ENCODE data around the gene TCF20.

Gene TCF20

GRCh38 chr22:42280836-42281235 is 10.4 kb upstream of the TCF20 start:
- Histone ChIP-seq H3K27ac (ENCODE audit: low read depth, low read length) (no peak overlapping the region), H2AFZ (ENCODE audit: low read length, unreplicated experiment) (no peak overlapping the region), H3K27me3 (ENCODE audit: insufficient read depth, low read length) (peaks cover 12% of the 10 kb centered on the region; the same call in 1 of the 2 replicates), H3K4me3 (ENCODE audit: low read depth, low read length) (no peak overlapping the region), H3K36me3 (ENCODE audit: insufficient read depth, low read length) (no peaks in the 10 kb centered on the region), H3K79me2 (ENCODE audit: control insufficient read depth, insufficient read depth, low read length, unreplicated experiment) (no peaks in the 10 kb centered on the region), H3K4me1 (ENCODE audit: control insufficient read depth, insufficient read depth, low read length, unreplicated experiment) (no peaks in the 10 kb centered on the region)

DNA sequence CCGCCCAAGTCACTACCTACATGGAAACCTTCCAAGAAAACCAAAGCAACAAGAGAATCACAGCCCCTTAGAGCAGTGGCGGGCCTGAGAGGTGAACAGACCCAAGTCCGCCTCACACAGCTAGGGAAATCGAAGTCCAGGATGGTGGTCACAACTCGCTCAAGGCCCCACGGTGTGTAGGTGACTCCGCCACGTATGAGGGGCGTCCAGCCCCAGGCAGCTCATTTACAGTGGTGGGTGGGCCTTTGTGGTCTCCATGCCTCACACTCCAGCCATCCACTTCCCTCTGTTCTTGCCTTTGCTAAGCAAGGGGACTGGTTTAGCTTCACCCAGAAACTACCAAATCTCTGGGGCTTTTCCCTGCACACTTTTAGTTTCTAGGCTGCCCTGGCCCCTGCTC is 9.7 kb upstream of the TCF20 start:
- Histone ChIP-seq H3K36me3 (ENCODE audit: insufficient read depth, low read length) (no peaks in the 10 kb centered on the region), H3K27ac (ENCODE audit: low read depth, low read length) (no peak overlapping the region), H3K4me1 (ENCODE audit: control insufficient read depth, insufficient read depth, low read length, unreplicated experiment) (no peaks in the 10 kb centered on the region), H3K4me3 (ENCODE audit: low read depth, low read length) (no peak overlapping the region), H3K27me3 (ENCODE audit: insufficient read depth, low read length) (peaks cover 12% of the 10 kb centered on the region; the same call in 1 of the 2 replicates), H3K79me2 (ENCODE audit: control insufficient read depth, insufficient read depth, low read length, unreplicated experiment) (no peaks in the 10 kb centered on the region), H2AFZ (ENCODE audit: low read length, unreplicated experiment) (no peak overlapping the region)

GRCh38 chr22:42279425-42280020 is 9.1 kb upstream of the TCF20 start:
- Histone ChIP-seq H3K27me3 (ENCODE audit: insufficient read depth, low read length) (peaks cover 12% of the 10 kb centered on the region; the same call in 1 of the 2 replicates), H3K27ac (ENCODE audit: low read depth, low read length) (no peak overlapping the region), H3K36me3 (ENCODE audit: insufficient read depth, low read length) (no peaks in the 10 kb centered on the region), H3K4me1 (ENCODE audit: control insufficient read depth, insufficient read depth, low read length, unreplicated experiment) (no peaks in the 10 kb centered on the region), H3K4me3 (ENCODE audit: low read depth, low read length) (no peak overlapping the region), H2AFZ (ENCODE audit: low read length, unreplicated experiment) (no peak overlapping the region), H3K79me2 (ENCODE audit: control insufficient read depth, insufficient read depth, low read length, unreplicated experiment) (no peaks in the 10 kb centered on the region)

- no peaks in the 10 kb centered on the region for H3K4me1 ChIP-seq (ENCODE audit: control insufficient read depth, insufficient read depth, low read length, unreplicated experiment)
- H3K27me3 ChIP-seq (ENCODE audit: insufficient read depth, low read length), result peaks cover 2% of the 10 kb centered on the region; the same call in 1 of the 2 replicates
- H3K79me2 ChIP-seq (ENCODE audit: control insufficient read depth, insufficient read depth, low read length, unreplicated experiment), result no peaks in the 10 kb centered on the region
- no peaks in the 10 kb centered on the region for H3K36me3 ChIP-seq (ENCODE audit: insufficient read depth, low read length)
- no peak overlapping the region for H2AFZ ChIP-seq (ENCODE audit: low read length, unreplicated experiment)
- no peak overlapping the region for H3K27ac ChIP-seq (ENCODE audit: low read depth, low read length)
- H3K4me3 ChIP-seq (ENCODE audit: low read depth, low read length), result no peak overlapping the region
Observed at GRCh38 chr22:42277988-42278776, 7.7 kb upstream of the TCF20 start.

- Histone ChIP-seq H3K4me1 (ENCODE audit: control insufficient read depth, insufficient read depth, low read length, unreplicated experiment) (no peaks in the 10 kb centered on the region), H3K36me3 (ENCODE audit: insufficient read depth, low read length) (no peaks in the 10 kb centered on the region), H2AFZ (ENCODE audit: low read length, unreplicated experiment) (no peak overlapping the region), H3K79me2 (ENCODE audit: control insufficient read depth, insufficient read depth, low read length, unreplicated experiment) (no peaks in the 10 kb centered on the region), H3K27me3 (ENCODE audit: insufficient read depth, low read length) (no peaks in the 10 kb centered on the region), H3K27ac (ENCODE audit: low read depth, low read length) (no peak overlapping the region), H3K4me3 (ENCODE audit: low read depth, low read length) (no peak overlapping the region)
Observed at GRCh38 chr22:42277232-42277753, 6.8 kb upstream of the TCF20 start.

DNA sequence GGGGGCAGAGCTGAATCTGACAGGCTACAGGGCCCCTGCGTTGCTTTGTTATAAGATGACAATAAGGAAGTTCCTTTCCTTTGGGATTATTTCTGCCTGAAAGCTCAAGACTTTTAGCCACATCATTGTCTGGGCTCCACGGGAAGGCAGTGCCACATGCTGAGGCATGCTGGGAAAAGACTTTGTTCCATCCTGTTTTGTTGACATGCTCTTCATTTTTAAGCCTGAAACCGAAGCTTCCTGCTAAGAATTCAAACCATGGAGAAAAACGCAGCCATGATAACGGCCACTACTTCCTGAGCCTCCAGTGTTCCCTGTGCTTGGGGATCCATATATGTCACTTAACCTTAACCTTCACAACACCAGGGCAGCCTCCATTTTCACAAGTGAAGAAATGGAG is 5.5 kb upstream of the TCF20 start:
- Histone ChIP-seq H2AFZ (ENCODE audit: low read length, unreplicated experiment) (no peak overlapping the region), H3K4me3 (ENCODE audit: low read depth, low read length) (no peak overlapping the region), H3K27ac (ENCODE audit: low read depth, low read length) (no peak overlapping the region), H3K36me3 (ENCODE audit: insufficient read depth, low read length) (no peaks in the 10 kb centered on the region), H3K4me1 (ENCODE audit: control insufficient read depth, insufficient read depth, low read length, unreplicated experiment) (no peaks in the 10 kb centered on the region), H3K79me2 (ENCODE audit: control insufficient read depth, insufficient read depth, low read length, unreplicated experiment) (peaks cover 1% of the 10 kb centered on the region), H3K27me3 (ENCODE audit: insufficient read depth, low read length) (no peaks in the 10 kb centered on the region)

- Histone ChIP-seq H3K27me3 (ENCODE audit: insufficient read depth, low read length) (no peaks in the 10 kb centered on the region), H3K79me2 (ENCODE audit: control insufficient read depth, insufficient read depth, low read length, unreplicated experiment) (peaks cover 2% of the 10 kb centered on the region), H3K27ac (ENCODE audit: low read depth, low read length) (no peak overlapping the region), H3K4me3 (ENCODE audit: low read depth, low read length) (no peak overlapping the region), H3K4me1 (ENCODE audit: control insufficient read depth, insufficient read depth, low read length, unreplicated experiment) (no peaks in the 10 kb centered on the region), H2AFZ (ENCODE audit: low read length, unreplicated experiment) (no peak overlapping the region), H3K36me3 (ENCODE audit: insufficient read depth, low read length) (no peaks in the 10 kb centered on the region)
Observed at GRCh38 chr22:42275176-42275575, 4.7 kb upstream of the TCF20 start.

GRCh38 chr22:42273855-42274451 is 3.5 kb upstream of the TCF20 start:
- H3K27ac ChIP-seq (ENCODE audit: low read depth, low read length), result no peak overlapping the region
- no peaks in the 10 kb centered on the region for H3K4me1 ChIP-seq (ENCODE audit: control insufficient read depth, insufficient read depth, low read length, unreplicated experiment)
- no peak overlapping the region for H2AFZ ChIP-seq (ENCODE audit: low read length, unreplicated experiment)
- peaks cover 12% of the 10 kb centered on the region for H3K79me2 ChIP-seq (ENCODE audit: control insufficient read depth, insufficient read depth, low read length, unreplicated experiment)
- H3K36me3 ChIP-seq (ENCODE audit: insufficient read depth, low read length), result no peaks in the 10 kb centered on the region
- no peak overlapping the region for H3K4me3 ChIP-seq (ENCODE audit: low read depth, low read length)
- no peaks in the 10 kb centered on the region for H3K27me3 ChIP-seq (ENCODE audit: insufficient read depth, low read length)

GRCh38 chr22:42272431-42272999 is 2.1 kb upstream of the TCF20 start:
- Histone ChIP-seq H3K27ac (ENCODE audit: low read depth, low read length) (no peak overlapping the region), H3K4me3 (ENCODE audit: low read depth, low read length) (no peak overlapping the region), H3K27me3 (ENCODE audit: insufficient read depth, low read length) (no peaks in the 10 kb centered on the region), H3K4me1 (ENCODE audit: control insufficient read depth, insufficient read depth, low read length, unreplicated experiment) (peaks cover 4% of the 10 kb centered on the region), H3K36me3 (ENCODE audit: insufficient read depth, low read length) (no peaks in the 10 kb centered on the region), H2AFZ (ENCODE audit: low read length, unreplicated experiment) (no peak overlapping the region), H3K79me2 (ENCODE audit: control insufficient read depth, insufficient read depth, low read length, unreplicated experiment) (peaks cover 25% of the 10 kb centered on the region)

DNA sequence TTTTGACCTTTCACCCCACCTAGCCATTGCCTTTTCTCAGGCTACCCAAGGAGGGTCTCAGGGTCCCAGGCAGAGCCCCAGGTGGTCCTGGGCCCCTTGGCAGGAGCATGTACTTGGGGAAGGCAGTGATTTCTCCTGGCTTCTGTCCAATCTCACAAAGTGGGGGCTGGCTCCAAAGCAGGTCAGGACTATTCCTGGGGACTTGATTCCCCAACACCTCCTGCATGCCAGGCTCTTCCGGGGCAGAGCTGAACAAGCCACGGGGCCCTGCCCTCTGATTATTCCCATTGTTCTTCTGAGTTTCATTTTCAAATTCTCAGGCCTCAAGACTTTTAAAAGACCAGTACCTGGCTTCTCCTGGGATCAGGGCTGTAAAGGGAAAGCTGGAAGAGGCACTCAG is 1.5 kb upstream of the TCF20 start:
- Histone ChIP-seq H3K36me3 (ENCODE audit: insufficient read depth, low read length) (no peaks in the 10 kb centered on the region), H3K79me2 (ENCODE audit: control insufficient read depth, insufficient read depth, low read length, unreplicated experiment) (peaks cover 29% of the 10 kb centered on the region), H3K4me1 (ENCODE audit: control insufficient read depth, insufficient read depth, low read length, unreplicated experiment) (peaks cover 4% of the 10 kb centered on the region), H3K27ac (ENCODE audit: low read depth, low read length) (no peak overlapping the region), H2AFZ (ENCODE audit: low read length, unreplicated experiment) (no peak overlapping the region), H3K4me3 (ENCODE audit: low read depth, low read length) (no peak overlapping the region), H3K27me3 (ENCODE audit: insufficient read depth, low read length) (no peaks in the 10 kb centered on the region)
